HG03064 (cell line): ENCODE measurements around the gene ADGRB3.

Experiments
- ATAC-seq: cut with Tn5 transposase; IDR thresholded peaks from one replicate; pipeline ENCODE4 v1.9.1; 2021; ENCODE audit warnings: low read depth; ENCODE audit not compliant: unreplicated experiment

ADGRB3 gene

DNA sequence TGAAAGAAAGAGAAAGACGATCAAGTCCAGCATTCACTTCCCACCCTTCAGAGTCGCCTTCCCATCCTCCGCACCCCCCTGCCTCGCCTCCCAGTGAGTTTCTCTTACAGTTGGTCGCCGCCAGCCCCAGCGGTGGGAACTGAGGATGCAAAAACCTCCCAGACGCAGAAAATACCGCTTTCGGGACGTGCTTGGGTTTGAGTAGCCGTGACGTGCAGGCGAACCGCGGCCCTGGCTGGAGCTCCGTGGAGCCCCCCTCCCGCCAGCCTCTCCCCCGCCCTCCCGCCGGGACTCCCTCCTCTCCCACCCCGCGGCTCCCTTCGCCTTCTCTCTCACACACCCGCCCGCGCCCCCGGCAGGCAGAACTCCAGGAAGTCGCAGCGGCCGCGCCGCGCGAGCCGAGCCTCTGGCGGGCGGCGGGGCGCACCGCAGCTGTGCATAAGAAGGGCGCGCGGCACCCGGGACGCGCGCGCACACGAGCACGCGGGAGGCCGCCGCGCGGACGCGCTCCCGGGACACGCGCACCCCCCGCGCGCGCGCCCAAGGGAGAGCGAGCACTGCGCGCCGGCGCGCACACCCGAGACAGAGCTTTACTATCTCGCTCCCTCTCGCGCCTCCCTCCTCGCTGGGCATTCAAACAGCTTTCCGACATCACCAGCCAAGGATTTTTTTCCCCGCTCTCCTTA, at the start of gene ADGRB3:
ADGRB3 (plus strand) TSS at position 557 of the 686 bp plus-strand sequence. CDS start 3,394 bp downstream, outside the sequence.
- ATAC-seq, result peak; percentile 70

DNA sequence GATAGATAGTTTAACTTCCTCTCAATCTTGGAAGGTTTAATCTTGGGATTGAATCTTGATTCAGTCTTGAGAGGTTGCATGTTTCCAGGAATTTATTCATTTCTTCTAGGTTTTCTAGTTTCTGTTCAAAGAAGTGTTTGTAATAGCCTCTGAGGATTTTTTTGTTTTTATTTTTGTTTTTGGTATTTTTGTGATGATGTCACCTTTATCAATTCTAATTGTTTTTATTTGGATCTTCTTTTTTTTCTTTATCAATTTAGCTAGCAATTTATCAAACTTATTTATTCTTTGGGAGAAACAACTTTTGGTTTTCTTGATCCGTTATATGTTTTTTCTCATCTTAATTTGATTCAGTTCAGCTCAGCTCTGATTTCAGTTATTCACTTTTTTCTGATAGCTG, 41.5 kb upstream of the ADGRB3 start:
- ATAC-seq, result no peak

DNA sequence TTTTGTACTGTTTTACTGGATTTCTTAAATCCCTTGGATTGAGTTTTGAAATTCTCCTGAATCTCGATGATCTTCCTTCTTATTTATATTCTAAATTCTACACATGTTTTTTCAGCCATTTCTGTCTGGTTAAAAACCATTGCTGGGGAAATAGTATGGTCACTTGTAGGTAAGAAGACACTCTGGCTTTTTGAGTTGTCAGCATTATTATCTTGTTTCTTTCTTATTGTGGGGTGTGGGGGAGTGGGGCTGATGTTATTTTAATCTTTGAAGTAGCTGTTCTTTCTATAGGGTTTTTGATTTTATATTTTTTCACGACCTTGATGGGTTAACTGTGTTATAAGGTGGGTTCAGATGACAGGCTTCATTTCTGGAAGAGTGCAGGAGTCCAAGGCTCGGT, 37.4 kb upstream of the ADGRB3 start:
- no peak for ATAC-seq

DNA sequence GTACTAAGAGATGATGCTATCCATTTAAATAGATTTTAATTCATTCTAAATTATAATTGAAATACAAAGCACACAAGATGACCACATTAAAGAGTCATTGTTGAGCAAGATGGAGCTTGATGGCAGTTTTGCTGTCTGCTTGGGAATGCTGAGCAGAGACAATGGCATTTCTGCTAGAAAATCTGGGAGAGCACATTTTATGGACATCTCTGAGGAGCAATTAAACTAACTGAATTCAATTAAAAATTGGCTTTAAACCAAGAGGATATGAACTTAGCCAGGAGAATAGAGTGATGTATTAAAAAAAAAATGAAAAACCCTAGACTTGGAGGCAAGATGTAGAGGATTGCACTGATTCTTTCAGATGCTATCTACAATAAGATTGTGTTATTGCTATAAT, 19.1 kb upstream of the ADGRB3 start:
- ATAC-seq, result no peak

DNA sequence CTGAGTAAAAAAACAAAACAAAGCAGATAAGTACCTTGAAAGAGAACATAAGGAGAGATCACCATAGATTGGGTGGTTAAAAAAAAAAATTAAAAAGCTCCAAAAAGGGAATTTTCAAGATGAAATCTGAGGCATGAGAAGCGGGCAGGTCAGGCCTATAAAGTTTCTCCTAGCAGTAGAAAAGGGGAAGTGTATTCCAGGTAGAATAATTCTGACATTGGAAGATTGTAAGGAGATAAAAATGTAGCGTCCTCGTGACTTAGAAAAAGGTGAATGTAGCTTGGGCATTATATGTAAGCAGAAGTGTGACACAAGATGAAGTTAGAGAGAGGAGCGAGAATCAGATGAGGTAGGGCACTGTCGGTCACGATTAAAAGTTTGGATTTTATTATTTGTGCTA, 9.1 kb upstream of the ADGRB3 start:
- no peak for ATAC-seq

DNA sequence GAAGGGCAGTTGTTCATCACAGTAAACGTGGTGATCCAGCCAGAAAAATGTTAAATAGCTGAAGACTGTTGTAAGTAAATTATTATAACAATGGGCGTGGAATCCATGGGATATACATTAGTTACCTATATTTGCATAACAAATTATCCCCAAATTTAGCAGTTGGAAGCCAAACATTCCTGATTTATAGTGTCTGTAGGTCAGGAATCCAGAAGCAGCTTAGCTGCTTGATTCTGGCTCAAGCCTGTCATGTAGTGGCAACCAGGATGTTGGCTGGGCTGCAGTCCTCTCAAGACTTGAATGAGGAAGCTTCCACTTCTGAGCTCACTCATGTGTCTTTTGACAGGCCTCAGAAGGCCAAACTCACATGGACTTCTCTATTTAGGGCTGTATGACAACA, 6.9 kb upstream of the ADGRB3 start:
- ATAC-seq, result no peak

DNA sequence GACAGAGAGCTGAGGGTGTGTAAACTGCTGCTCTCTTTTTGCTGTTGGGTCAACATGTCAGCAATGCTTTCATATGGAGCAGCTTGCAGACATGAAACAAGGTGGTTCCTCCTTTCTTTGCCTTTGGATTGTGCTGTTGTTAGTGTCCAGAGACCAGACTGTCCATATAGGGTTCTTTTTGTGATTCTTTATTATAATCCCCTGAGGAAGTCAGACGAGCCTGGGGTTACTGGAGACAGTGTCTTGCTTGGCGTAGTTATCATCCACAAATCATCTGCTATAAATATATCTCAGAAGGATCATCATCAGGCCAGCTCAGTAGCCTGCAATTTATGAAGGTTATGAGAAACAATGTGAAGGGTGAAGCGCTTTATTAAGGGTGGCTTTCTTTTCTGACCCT, 2.3 kb upstream of the ADGRB3 start:
- no peak for ATAC-seq

DNA sequence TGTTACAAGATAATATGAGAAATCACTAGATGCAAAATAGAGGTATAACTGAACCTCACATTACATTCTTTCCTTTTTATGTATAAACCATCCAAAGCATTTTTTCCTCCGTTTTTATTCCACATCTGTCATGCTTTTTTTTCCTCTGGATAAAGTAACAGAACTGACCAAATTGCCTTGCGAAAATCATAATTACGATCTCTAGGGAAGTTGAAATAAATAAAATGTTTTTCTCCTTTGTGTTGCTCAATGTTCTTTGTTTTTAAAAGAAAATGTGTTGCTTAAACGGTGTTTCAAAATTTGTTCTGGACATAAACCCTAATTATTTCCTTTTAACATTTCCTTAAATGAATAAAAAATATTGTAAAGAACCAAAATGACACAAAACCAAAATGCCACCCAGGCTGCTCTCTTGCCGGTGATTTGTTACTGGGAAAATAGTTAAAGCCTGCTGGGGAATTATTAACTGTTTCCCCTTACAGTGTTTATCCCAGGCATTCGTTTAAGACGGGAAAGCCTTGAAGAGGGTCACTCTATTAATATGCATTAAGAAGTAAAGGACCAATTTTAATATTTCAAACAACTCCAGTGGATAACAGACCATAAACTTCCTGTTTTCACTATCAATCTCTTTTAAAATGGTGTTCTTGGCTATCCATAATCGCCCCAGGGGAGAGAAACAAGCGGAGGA, 1.7 kb upstream of the ADGRB3 start:
- ATAC-seq, result no peak

DNA sequence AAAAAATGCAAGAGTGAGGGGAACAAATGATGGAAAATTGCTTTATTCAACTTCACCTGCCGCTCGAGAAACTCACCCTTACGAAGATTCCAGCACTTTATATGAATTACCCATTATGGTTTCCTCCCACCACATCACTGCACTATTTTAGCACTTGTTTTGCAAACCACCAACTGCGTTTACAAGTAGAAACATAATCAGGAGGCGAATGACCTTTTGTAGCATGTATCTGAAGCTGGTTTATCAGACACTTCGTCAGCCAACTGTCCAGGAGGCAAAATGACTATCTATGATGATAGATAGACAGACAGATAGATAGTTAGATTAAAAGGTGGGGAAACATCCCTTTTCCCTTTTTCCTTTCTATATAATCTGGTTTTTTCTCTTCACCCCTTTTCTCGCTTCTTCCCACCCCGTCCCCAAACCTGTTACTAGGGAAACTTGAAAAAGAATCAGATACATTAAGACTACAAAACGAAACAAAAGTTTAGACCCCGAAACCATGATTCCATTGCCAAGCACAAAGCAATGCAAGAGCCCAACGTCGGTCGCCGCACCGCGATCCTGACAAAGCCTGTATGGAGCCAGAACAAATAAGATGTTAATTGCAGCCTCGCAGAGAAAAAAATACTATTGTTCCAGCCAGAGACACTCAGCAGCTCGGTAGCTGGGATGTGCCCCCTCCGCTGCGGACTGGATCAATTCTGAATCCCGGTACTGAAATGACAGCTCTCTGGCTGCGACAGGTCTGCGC, 933 bp upstream of the ADGRB3 start:
- ATAC-seq, result no peak

DNA sequence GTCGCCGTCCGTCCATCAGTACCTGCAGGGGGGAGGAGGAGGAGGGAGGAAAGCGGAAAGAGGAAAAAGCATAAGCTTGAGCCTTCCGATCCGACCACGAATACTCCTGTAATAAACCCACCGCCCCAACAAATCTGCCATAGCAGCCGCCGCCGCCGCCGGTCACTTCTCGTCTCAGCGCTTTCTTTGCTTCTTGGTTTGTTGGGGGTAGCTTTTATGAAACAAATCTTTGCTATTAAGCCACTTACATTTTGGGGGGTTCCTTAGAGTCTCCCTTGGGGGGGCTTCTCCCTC, 277 bp downstream of the ADGRB3 start:
- no peak for ATAC-seq

DNA sequence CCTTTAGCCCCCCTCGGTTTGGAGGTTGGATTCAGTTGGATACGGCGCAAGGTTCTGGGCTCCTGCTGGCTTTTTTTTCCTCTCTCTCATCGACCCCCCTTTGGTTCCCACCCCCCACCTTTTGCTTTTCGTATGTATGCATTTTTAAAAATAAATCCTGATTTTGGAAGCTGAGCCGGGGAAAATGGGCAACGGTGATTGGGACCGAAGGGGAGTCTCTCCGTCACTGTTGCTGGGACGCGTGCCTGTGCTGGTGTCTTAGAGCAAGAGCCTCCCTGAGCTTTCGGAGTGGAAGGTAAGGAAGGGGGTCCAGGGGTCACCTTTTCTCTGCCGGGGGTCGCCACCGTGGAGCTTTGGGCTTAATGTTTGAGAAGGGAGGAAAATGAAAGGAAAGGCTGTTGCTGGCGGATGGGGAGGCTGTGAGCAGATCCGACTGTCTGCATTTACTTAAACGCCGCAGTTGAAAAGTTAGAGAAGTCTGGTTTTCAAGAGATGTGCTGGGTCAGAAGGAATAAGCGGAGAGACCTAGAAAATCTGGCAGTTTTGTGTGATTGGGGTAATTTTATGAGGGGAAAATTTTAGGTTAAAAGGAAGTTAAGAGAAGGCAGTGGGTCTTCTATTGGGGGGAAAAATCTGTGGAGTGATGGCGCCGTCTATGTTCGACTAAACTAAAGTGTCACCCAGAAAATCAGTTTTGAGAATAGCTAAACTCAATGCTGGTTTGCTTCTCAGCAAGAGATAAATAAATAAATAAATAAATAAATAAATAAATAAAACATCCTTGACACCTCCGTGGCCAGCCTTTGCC, 828 bp downstream of the ADGRB3 start:
- no peak for ATAC-seq

DNA sequence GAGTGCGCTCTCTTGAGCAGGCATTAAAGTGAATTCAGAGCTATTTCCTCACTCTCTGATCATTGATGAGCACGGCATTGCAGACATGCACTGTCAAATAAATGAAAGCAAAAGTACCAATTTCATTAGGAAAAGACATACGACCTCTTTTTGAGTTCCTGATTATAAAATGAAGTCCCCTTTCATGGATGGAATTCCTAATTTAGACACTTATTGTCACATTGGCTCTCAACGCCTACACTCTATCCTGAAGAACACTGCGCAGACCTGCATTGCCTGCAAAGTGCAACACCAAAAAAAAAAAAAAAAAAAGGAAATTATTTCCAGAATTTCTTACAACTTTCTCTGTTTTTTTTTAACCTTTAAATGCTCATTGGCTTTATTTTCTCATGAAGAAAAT, 1.6 kb downstream of the ADGRB3 start:
- no peak for ATAC-seq

DNA sequence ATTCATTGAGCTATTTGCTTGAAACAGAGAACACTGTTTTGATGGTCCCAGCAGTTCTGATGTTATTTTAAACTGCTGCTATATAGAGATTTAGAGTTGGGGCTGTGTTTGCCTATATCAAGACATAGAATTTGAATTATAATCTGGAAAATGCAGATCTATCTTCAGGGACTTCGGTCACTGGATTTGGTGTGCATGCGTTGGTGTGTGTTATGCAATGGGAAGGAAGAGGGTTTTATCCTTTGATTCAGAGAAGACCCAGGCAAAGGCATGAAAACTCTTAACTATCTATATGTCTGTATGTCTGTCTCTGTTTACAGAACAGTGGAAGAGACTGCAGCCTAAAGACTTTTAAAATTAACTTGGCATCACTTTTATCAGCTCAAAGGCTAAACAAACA, 2.0 kb downstream of the ADGRB3 start:
- ATAC-seq, result no peak

DNA sequence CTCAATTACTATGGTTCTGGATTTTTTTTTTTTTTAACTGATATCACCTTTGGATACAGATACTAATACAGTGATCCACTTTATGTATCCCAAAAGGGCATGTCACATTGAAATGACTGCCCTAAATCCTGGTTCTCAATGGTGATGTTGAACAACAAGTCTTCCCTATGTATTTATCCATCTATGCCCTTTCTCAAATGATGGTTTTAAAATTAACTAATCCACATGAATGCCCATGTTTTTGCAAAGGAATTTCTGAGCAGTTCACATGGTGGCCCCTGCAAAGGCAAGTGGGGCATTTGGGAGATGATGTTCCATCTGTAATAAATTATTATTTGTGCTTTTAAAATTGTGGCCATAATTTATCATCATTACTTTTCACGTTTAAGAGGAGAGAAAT, 2.7 kb downstream of the ADGRB3 start:
- no peak for ATAC-seq

DNA sequence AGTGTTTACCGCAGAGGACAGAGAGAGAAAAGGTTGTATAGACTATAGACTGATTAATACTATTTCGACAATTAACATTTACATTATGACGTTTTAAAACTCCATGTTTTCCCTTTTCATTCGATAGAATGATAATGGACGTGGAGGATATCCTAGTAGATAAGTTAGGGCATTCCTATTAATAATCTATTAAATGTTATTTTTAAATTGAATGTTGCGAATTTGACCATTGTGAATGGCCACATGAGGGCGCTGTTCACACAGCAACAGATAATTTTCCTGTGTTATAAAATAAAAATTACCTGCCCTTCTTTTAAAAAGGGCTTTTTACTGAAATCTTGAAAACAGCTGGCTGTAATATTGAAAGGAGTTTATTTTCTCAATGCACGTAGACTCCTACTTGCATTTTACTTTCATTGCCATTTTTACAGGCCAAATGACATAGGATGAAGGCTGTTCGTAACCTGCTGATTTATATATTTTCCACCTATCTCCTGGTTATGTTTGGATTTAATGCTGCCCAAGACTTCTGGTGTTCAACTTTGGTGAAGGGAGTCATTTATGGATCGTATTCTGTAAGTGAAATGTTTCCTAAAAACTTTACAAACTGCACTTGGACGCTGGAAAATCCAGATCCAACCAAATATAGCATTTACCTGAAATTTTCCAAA, 3.3 kb downstream of the ADGRB3 start:
- ATAC-seq, result no peak

DNA sequence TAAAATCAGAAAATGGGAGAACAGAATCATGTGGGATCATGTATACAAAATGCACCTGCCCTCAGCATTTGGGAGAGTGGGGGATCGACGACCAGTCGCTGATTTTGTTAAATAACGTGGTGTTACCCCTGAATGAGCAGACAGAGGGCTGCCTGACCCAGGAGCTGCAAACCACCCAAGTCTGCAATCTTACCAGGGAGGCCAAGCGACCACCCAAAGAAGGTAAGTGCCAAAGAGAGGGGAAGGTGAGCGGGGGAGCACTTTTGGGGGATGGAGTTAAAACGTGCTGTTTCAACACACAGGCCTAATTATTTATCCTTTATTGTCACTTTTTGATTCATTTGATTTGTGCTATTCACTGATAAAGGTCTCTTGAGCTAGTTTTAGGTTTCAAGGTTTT, 4.1 kb downstream of the ADGRB3 start:
- ATAC-seq, result no peak

DNA sequence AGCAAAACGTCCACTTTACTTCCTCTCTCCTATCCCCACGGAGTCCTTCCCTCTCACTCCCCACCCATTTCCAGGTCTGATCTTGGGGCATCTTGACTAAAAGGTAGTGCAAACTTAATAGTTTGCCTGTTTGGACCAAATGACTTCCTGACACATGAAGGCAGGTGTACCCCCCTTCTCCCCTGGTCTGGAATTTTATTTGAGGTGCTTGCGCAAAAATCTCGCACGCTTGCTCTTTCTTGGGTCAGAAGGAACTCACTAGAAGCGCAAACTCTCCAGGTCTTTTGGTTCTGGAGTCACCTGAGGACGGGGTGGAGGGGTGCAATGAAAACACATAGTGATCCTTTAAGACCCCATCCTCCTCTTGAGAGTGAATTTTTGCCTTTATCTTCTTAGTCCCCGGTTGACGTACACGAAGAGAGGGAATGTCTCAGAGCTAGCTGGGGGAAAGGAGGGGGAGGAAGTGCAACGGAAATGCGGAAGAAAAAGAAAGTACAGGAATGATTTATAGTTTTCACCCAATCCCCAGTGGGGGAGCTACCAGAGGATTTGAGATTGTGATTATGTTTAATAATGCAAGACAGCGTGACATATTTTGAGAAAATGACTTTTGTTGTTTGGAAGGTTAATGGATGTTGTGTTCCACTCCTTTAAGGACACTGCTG, 4.9 kb downstream of the ADGRB3 start:
- ATAC-seq, result no peak

DNA sequence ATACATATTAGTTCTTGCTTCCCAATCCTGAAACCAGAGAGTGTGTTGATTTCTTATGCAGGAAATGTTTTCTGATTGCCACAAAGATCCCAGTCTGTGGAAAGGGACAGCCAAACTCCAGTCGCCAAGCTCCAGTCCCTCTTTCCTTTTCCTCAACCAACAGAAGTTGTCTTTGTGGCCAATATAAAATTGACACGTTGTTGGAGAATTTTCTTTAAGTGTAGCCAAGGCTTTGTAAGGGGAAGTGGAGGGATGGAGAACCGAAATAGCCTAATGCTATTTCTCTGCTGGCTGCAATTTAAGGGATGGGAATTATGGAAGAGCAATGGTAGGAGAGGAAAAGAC, 5.4 kb downstream of the ADGRB3 start:
- ATAC-seq, result no peak

DNA sequence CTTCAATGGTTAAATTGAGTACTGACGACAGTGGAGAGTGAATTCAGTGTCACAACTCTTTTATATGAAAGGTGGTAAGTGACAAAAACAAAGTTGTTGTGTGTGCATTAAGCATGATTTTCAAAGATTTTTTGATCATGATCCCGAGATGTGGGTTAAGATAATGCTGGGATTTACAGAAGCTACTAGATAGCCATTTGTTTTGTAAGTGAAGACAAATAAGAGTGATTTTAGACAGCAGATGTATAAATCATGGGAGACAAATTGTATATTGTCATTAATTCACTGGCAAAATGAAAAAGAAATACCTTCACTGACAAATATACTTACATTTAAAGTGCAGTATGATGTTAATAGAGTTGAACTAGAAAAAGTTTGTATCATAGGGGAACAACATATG, 6.1 kb downstream of the ADGRB3 start:
- no peak for ATAC-seq

DNA sequence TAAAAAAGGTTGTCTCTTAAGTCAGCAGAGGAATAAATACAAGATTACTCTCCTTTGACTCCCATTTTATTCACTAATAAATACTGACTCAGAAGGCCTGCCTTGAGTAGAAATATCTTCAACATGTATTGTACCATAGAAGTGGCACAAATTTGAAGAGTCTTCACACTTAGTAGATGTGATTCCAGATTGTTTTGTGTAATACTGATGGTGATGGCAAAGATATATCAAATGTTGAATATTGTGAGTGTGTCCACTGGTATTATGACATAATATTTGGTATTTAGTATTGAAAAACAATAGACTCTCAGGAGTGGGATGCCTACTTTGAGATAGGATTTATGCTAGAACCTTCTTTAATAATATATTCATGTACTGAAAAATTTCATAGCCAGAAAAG, 7.0 kb downstream of the ADGRB3 start:
- no peak for ATAC-seq
